Endothelial cell of umbilical vein (primary cell): ENCODE results near the gene MNAT1. TPM values are rescaled to one million over a fixed set of nuclear protein-coding genes. Genes with fewer than 3 reads are reported as not detected.

Experiments
- BruUV-seq: library from RNA; stranded (reverse); fragments of 400-500 nt; replicated peaks from 2 replicates; lab custom pipeline; 2021; lab: Mats Ljungman, UMichigan
- CTCF ChIA-PET: fragments of 300-600, 350-600 bp; sonication (Branson Sonifier 250); formaldehyde crosslinking; loops from one replicate; lab custom pipeline; 2021; ENCODE audit warnings: antibody characterized with exemption, inconsistent platforms; lab: Charles Lee
- POLR2A ChIA-PET: fragments of 300-600, 350-600 bp; sonication (Branson Sonifier 250); formaldehyde crosslinking; loops from one replicate; lab custom pipeline; 2021; ENCODE audit warnings: antibody characterized with exemption, inconsistent platforms; lab: Charles Lee
- DNase-seq: peaks from one replicate; pipeline ENCODE4 v3.0.0-alpha.2; 2011; ENCODE audit warnings: low read depth, low spot score
- FAIRE-seq: peaks from 2 replicates; lab custom pipeline; 2011; peaks lifted over from hg19 to GRCh38; lab: Jason Lieb, UNC
- H2AFZ ChIP-seq: 2 replicates; pipeline ENCODE4 v1.6.0; 2012; ENCODE audit warnings: low read depth, low read length, control low read depth, inconsistent platforms
- H3K27ac ChIP-seq: 2 replicates; pipeline ENCODE4 v1.5.1; 2011; ENCODE audit warnings: low read depth, mild to moderate bottlenecking, control low read depth, low read length, moderate library complexity; ENCODE audit not compliant: insufficient read depth
- H3K27me3 ChIP-seq, 2 experiments: 2 replicates each; pipeline versions ENCODE4 v1.6.0 to v1.6.1; 2011; ENCODE audit warnings: low read length in 2 of 2, mixed read lengths in 1 of 2; ENCODE audit not compliant: control insufficient read depth in 2 of 2, insufficient read depth in 2 of 2
- H3K36me3 ChIP-seq, 2 experiments: 2 replicates in 1 of 2; 3 replicates in 1 of 2; pipeline ENCODE4 v1.5.1; 2011; ENCODE audit warnings: low read length in 2 of 2, mild to moderate bottlenecking in 1 of 2, moderate library complexity in 1 of 2; ENCODE audit not compliant: control insufficient read depth in 2 of 2, insufficient read depth in 2 of 2; ENCODE audit errors: extremely low read depth in 1 of 2
- H3K4me1 ChIP-seq: 3 replicates; pipeline ENCODE4 v1.5.1; 2011; ENCODE audit warnings: mild to moderate bottlenecking, low read length; ENCODE audit not compliant: control insufficient read depth, insufficient read depth; ENCODE audit errors: extremely low read depth
- H3K4me2 ChIP-seq: 2 replicates; pipeline ENCODE4 v1.6.1; 2011; ENCODE audit warnings: low read length, control low read depth, mixed read lengths; ENCODE audit not compliant: insufficient read depth
- H3K4me3 ChIP-seq, 3 experiments: fragments of 200-600 bp in 1 of 3; sonication (generic), shearing (Covaris generic) in 1 of 3; replicated peaks in 1 of 3; 2 replicates each; pipeline ENCODE4 v1.5.1; 2011 to 2016; ENCODE audit warnings: control low read depth in 3 of 3, low read length in 3 of 3, mild to moderate bottlenecking in 2 of 3, inconsistent platforms in 1 of 3, low read depth in 1 of 3, moderate library complexity in 1 of 3; ENCODE audit not compliant: insufficient read depth in 1 of 3
- H3K79me2 ChIP-seq: 2 replicates; pipeline ENCODE4 v1.6.0; 2012; ENCODE audit warnings: low read length, inconsistent platforms; ENCODE audit not compliant: control insufficient read depth, insufficient read depth
- H3K9ac ChIP-seq: replicated peaks from 2 replicates; pipeline ENCODE3; 2011; ENCODE audit warnings: low read length, control low read depth; ENCODE audit not compliant: insufficient read depth; ENCODE audit errors: extremely low read depth
- H3K9me1 ChIP-seq: replicated peaks from 3 replicates; pipeline ENCODE4 v1.6.0; 2011; ENCODE audit warnings: mild to moderate bottlenecking, low read length; ENCODE audit not compliant: control insufficient read depth, insufficient read depth; ENCODE audit errors: extremely low read depth
- H3K9me3 ChIP-seq: replicated peaks from 2 replicates; pipeline ENCODE4 v1.5.1; 2012; ENCODE audit warnings: low read length, inconsistent platforms; ENCODE audit not compliant: control insufficient read depth, insufficient read depth
- H4K20me1 ChIP-seq: replicated peaks from 2 replicates; pipeline ENCODE3; 2011; ENCODE audit warnings: mild to moderate bottlenecking, low read length; ENCODE audit not compliant: control insufficient read depth, insufficient read depth; ENCODE audit errors: extremely low read depth
- EZH2 ChIP-seq: IDR thresholded peaks from 2 replicates; pipeline ENCODE4 v1.6.1; 2012; ENCODE audit warnings: borderline replicate concordance, low read depth, mild to moderate bottlenecking, moderate library complexity, low read length, inconsistent platforms; ENCODE audit not compliant: severe bottlenecking
- FOS ChIP-seq: IDR thresholded peaks from 2 replicates; pipeline ENCODE4 v1.6.1; 2011; ENCODE audit warnings: mild to moderate bottlenecking, low read length, moderate library complexity, borderline replicate concordance; ENCODE audit not compliant: insufficient read depth
- GATA2 ChIP-seq: IDR thresholded peaks from 2 replicates; pipeline ENCODE4 v1.7.0; 2011; ENCODE audit warnings: low read depth, mild to moderate bottlenecking, moderate library complexity, mixed read lengths, low read length; ENCODE audit not compliant: insufficient read length, insufficient read depth
- JUN ChIP-seq: IDR thresholded peaks from 2 replicates; pipeline ENCODE4 v1.6.1; 2011; ENCODE audit warnings: borderline replicate concordance, low read depth; ENCODE audit not compliant: insufficient read length, insufficient read depth
- MYC ChIP-seq: IDR thresholded peaks from one replicate; pipeline ENCODE4 v1.6.1; 2011; ENCODE audit warnings: mild to moderate bottlenecking, low read depth, low read length
- POLR2A ChIP-seq: IDR thresholded peaks from 2 replicates; pipeline ENCODE4 v1.6.1; 2012; ENCODE audit warnings: low read depth, mild to moderate bottlenecking, control low read depth, low read length
- POLR2AphosphoS5 ChIP-seq: IDR thresholded peaks from 2 replicates; pipeline ENCODE4 v1.6.1; 2012; ENCODE audit warnings: low read depth, mild to moderate bottlenecking, control low read depth, low read length, moderate library complexity; ENCODE audit not compliant: insufficient read depth
- dilution Hi-C: fragments of 300-500 bp; cut with MboI; formaldehyde crosslinking; loops from one replicate; pipeline ENCODE4 v1.15.0; 2019; ENCODE audit warnings: low sequenced_read_pairs; ENCODE audit not compliant: extremely low pct_ligation_motif_present
- intact Hi-C: fragments of 100-400 bp; cut with micrococcal nuclease; formaldehyde crosslinking; loops from one replicate; pipeline ENCODE4 v1.10.0; 2022
- polyA plus RNA-seq, 4 experiments: library from polyadenylated mRNA; depleted of rRNA in 3 of 4; stranded (reverse) in 3 of 4; unstranded in 1 of 4; fragments of >200 nt; gene quantifications; 2 replicates each; pipeline versions ENCODE4 v1.2.1 to v1.2.3, GENCODE V29; 2011 to 2012; ENCODE audit warnings: missing spikeins in 1 of 4
- total RNA-seq: library from RNA; stranded (reverse); gene quantifications from 2 replicates; pipeline ENCODE4 v1.2.3, GENCODE V29; 2021
- TF ChIP-seq, protein P1 (sequence below): IDR thresholded peaks from 2 replicates; pipeline ENCODE4 v1.6.1; 2011; ENCODE audit not compliant: insufficient read depth, insufficient read length
- TF ChIP-seq, protein P2 (sequence below), 2 donors: IDR thresholded peaks; 1 replicate in 1 of 2; 2 replicates in 1 of 2; pipeline ENCODE4 v1.5.1; 2011; ENCODE audit warnings: low read length in 2 of 2, mild to moderate bottlenecking in 2 of 2, moderate library complexity in 2 of 2, control low read depth in 1 of 2, inconsistent platforms in 1 of 2, low read depth in 1 of 2; ENCODE audit not compliant: insufficient read depth in 1 of 2; ENCODE audit errors: extremely low read depth in 1 of 2

The MNAT1 gene
- total and polyA plus RNA-seq, 2 donors (not counting 3 experiments of a cell fraction or from before 2014, with no cell fraction given), result 35.7 to 55.7 TPM

DNA sequence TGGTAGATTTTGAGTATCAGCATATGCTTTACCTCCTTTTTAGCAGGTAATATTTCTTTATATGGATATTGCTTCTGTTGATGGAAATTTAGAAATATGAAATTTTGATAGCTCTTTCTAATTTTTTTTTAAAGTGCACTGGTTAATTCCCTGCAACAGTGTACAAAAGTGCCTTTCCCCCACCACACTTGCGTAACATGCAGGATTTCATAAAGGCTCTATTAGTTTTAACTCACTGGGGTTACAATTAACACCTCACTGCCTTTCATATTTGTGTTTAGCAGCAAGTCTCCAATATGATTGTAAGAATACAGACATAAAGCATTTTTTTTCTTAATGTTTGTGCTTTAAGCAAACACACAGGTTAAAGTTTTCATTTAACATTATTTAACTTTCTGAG lies 25.6 kb downstream of the MNAT1 start:
- FAIRE-seq, result no peak
- POLR2A ChIA-PET, result no interaction called here

More for the DNA sequence above, 25.6 kb downstream of the MNAT1 start:
- H3K9me3 ChIP-seq, result no peaks in the 10 kb centered on the region
- H3K79me2 ChIP-seq, result peaks cover 46% of the 10 kb centered on the region
- no TSS peak for BruUV-seq
- peaks cover 2% of the 10 kb centered on the region for H3K9me1 ChIP-seq
- no peaks in the 10 kb centered on the region for H3K27me3 ChIP-seq
- no peak for DNase-seq
- CTCF ChIA-PET, result interaction anchor here (1.0 kb wide), 1 partner anchor 12 kb away, joined by 3 read pairs; no protein-coding TSS in a partner anchor
- no peak overlapping the region for H2AFZ ChIP-seq
- H3K4me2 ChIP-seq, result no peak overlapping the region
- H3K4me3 ChIP-seq, result no peak overlapping the region
- no peak overlapping the region for H3K9ac ChIP-seq
- H4K20me1 ChIP-seq, result no peaks in the 10 kb centered on the region
- H3K36me3 ChIP-seq, result no peaks in the 10 kb centered on the region
- dilution Hi-C loops, result no loop called here
- TF ChIP-seq, protein P1, sequence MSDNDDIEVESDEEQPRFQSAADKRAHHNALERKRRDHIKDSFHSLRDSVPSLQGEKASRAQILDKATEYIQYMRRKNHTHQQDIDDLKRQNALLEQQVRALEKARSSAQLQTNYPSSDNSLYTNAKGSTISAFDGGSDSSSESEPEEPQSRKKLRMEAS, result no peak
- no peak for TF ChIP-seq MYC
- TF ChIP-seq POLR2AphosphoS5, result no peak
- TF ChIP-seq FOS, result no peak
- no peak for TF ChIP-seq JUN
- TF ChIP-seq, protein P2, sequence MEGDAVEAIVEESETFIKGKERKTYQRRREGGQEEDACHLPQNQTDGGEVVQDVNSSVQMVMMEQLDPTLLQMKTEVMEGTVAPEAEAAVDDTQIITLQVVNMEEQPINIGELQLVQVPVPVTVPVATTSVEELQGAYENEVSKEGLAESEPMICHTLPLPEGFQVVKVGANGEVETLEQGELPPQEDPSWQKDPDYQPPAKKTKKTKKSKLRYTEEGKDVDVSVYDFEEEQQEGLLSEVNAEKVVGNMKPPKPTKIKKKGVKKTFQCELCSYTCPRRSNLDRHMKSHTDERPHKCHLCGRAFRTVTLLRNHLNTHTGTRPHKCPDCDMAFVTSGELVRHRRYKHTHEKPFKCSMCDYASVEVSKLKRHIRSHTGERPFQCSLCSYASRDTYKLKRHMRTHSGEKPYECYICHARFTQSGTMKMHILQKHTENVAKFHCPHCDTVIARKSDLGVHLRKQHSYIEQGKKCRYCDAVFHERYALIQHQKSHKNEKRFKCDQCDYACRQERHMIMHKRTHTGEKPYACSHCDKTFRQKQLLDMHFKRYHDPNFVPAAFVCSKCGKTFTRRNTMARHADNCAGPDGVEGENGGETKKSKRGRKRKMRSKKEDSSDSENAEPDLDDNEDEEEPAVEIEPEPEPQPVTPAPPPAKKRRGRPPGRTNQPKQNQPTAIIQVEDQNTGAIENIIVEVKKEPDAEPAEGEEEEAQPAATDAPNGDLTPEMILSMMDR (IDR thresholded peaks at IDR 0.05; ENCODE audit: extremely low read depth in 1 of 2, insufficient read depth in 1 of 2, low read depth in 1 of 2, low read length in 2 of 2), result no peak
- no peak for TF ChIP-seq POLR2A
- no peak for TF ChIP-seq GATA2
- TF ChIP-seq EZH2, result no peak
- intact Hi-C loops, result no loop called here
- peaks cover 18% of the 10 kb centered on the region for H3K4me1 ChIP-seq
- H3K27ac ChIP-seq, result no peak overlapping the region
